ENCODE results near the gene NMB.

DNA sequence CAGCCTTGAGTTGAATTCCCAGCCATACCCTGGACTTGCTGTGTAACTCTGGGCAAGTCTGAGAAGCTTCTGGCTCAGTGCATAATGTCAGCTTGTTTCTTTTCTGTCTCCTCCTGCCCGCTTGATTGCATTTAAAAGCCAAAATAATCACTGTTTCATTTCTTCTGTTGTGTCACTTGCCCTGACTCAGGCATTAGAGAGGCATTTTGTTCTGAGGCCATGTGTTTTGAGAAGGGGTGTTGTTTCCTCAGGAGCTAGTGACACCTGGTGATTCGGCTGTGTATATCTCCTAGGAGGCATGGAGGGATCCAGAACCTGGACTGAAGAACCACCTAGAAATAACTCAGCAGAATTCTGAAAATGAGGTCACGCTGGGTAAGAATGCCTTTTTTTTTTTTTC is 19.9 kb downstream of the NMB start:
- no peak for TF ChIP-seq PATZ1 (CRISPR knock-in tag; IDR thresholded peaks at IDR 0.05; ENCODE audit: borderline replicate concordance)
- no peak for TF ChIP-seq ZC3H10 (CRISPR knock-in tag; IDR thresholded peaks at IDR 0.05)
- no peak for TF ChIP-seq POU6F1 (CRISPR knock-in tag; IDR thresholded peaks at IDR 0.05; ENCODE audit: borderline replicate concordance, low read depth)
- TF ChIP-seq OSR1 (CRISPR knock-in tag; IDR thresholded peaks at IDR 0.05) = no peak
- TF ChIP-seq, protein P1, sequence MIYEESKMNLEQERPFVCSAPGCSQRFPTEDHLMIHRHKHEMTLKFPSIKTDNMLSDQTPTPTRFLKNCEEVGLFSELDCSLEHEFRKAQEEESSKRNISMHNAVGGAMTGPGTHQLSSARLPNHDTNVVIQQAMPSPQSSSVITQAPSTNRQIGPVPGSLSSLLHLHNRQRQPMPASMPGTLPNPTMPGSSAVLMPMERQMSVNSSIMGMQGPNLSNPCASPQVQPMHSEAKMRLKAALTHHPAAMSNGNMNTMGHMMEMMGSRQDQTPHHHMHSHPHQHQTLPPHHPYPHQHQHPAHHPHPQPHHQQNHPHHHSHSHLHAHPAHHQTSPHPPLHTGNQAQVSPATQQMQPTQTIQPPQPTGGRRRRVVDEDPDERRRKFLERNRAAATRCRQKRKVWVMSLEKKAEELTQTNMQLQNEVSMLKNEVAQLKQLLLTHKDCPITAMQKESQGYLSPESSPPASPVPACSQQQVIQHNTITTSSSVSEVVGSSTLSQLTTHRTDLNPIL (CRISPR knock-in tag; IDR thresholded peaks at IDR 0.05; ENCODE audit: low read depth) = no peak
- no peak for TF ChIP-seq CSDC2 (CRISPR knock-in tag; IDR thresholded peaks at IDR 0.05)
- no peak for TF ChIP-seq RARB (CRISPR knock-in tag; IDR thresholded peaks at IDR 0.05)
- TF ChIP-seq TOX (CRISPR knock-in tag; IDR thresholded peaks at IDR 0.05; ENCODE audit: borderline replicate concordance) = no peak
- no peak for TF ChIP-seq ISL1 (CRISPR knock-in tag; IDR thresholded peaks at IDR 0.05)
- no peak for TF ChIP-seq ZNF8 (CRISPR knock-in tag; IDR thresholded peaks at IDR 0.05)
- no peak for TF ChIP-seq ZFP3 (CRISPR knock-in tag; IDR thresholded peaks at IDR 0.05)
- TF ChIP-seq ZNF70 (CRISPR knock-in tag; IDR thresholded peaks at IDR 0.05) = no peak
- TF ChIP-seq BACH2 (CRISPR knock-in tag; IDR thresholded peaks at IDR 0.05; ENCODE audit: borderline replicate concordance) = no peak
- TF ChIP-seq TCF4 (CRISPR knock-in tag; IDR thresholded peaks at IDR 0.05; ENCODE audit: borderline replicate concordance) = no peak
